Spleen (tissue), 7 donors: ENCODE data around the gene PTCD3.

ENCODE experiments used
- CTCF ChIP-seq, 11 experiments: fragments of 200-600 bp in 7 of 11; fragments of 450-650 bp in 4 of 11; sonication (generic) in 4 of 11; IDR thresholded peaks in 8 of 11; conservative IDR thresholded peaks in 3 of 11; 1 replicate in 7 of 11; 2 replicates in 4 of 11; pipeline versions ENCODE4 v1.4.0 to v1.8.0; 2016 to 2021; ENCODE audit warnings: antibody characterized with exemption in 11 of 11, inconsistent platforms in 4 of 11, mild to moderate bottlenecking in 1 of 11
- POLR2A ChIP-seq, 3 donors: fragments of 450-650 bp; IDR thresholded peaks; one replicate each; pipeline ENCODE4 v1.5.1; 2017; ENCODE audit warnings: antibody characterized with exemption in 3 of 3, mild to moderate bottlenecking in 1 of 3
- donor health status: DM: no; HTN: no; CAD: no; lungs with moderate emphysema.
- donor health status: DM: no; HTN: no; CAD: no.
- donor health status: DM: no; HTN: no; CAD: no.

DNA sequence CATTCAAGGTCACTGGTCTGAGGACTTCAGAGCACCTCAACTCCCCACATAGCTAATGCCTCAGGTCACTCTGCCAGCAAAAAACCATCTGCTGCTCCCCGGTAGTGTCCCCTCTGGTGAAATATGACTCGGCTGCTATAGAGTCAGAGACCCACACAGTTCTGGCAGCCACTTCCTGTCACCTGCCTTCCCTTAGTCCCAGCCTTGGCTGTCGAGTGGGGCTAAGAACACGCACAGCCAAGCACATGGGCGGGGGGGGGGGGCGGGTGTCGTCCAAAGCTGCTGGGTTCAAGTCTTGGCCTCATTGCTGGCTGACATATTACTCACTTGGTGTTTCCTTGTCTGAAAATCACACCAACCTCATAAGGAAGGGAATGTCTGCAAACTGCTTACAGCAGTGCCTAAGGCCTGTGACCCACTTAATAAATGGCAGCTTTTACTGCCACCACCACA is 37.9 kb upstream of the PTCD3 start:
- TF ChIP-seq CTCF (IDR thresholded peaks at IDR 0.05 in 8 of 11, conservative IDR thresholded peaks at IDR 0.05 in 3 of 11) (no peak), POLR2A (IDR thresholded peaks at IDR 0.05) (no peak)
